Activated gamma-delta T cell treated with Interleukin-2 at 50 U/mL for 16 hours (primary cell): ENCODE results near the gene STK38L.

Experiments
- DNase-seq: peaks from one replicate; pipeline ENCODE4 v3.0.0-alpha.2; 2020

STK38L gene

GRCh38 chr12:27359578-27360340 is 115.7 kb downstream of the STK38L start:
- no peak for DNase-seq

GRCh38 chr12:27361372-27361771 is 117.3 kb downstream of the STK38L start:
- no peak for DNase-seq

GRCh38 chr12:27366621-27367020 is 122.5 kb downstream of the STK38L start:
- no peak for DNase-seq

GRCh38 chr12:27367078-27367477 is 123.0 kb downstream of the STK38L start:
- DNase-seq = no peak
